A549 (cell line): ENCODE data around the gene MYPOP. TPM values are rescaled to one million over a fixed set of nuclear protein-coding genes. Genes with fewer than 3 reads are reported as not detected.

ENCODE experiments used
- BCL3 ChIP-seq: fragments of >200 bp; sonication (Bioruptor Twin); formaldehyde crosslinking; IDR thresholded peaks from 3 replicates; pipeline ENCODE4 v1.6.1; 2016
- CBX2 ChIP-seq: fragments of 200-600 bp; sonication (generic); IDR thresholded peaks from 2 replicates; pipeline ENCODE4 v1.6.1; 2016; ENCODE audit warnings: low read depth, mild to moderate bottlenecking, borderline replicate concordance
- CBX8 ChIP-seq: fragments of 200-600 bp; sonication (generic); IDR thresholded peaks from 2 replicates; pipeline ENCODE4 v1.6.1; 2016
- CEBPB ChIP-seq, 2 experiments: fragments of >200 bp in 1 of 2; sonication (Bioruptor Twin) in 1 of 2; formaldehyde crosslinking in 1 of 2; IDR thresholded peaks; 2 replicates each; pipeline ENCODE4 v1.6.1; 2012 to 2016
- E2F6 ChIP-seq: IDR thresholded peaks from 2 replicates; pipeline ENCODE4 v1.6.1; 2012; ENCODE audit warnings: low read depth, borderline replicate concordance
- EHF ChIP-seq: fragments of 250-450 bp; sonication (Bioruptor Pico); IDR thresholded peaks from 2 replicates; pipeline ENCODE4 v1.5.0; 2020; ENCODE audit warnings: mild to moderate bottlenecking
- FOSB ChIP-seq: fragments of 250-450 bp; sonication (Bioruptor Pico); IDR thresholded peaks from 2 replicates; pipeline ENCODE4 v1.5.0; 2020; ENCODE audit warnings: mild to moderate bottlenecking, moderate library complexity
- FOSL2 ChIP-seq, 2 experiments: fragments of 450-650 bp in 1 of 2; fragments of >200 bp in 1 of 2; sonication (Bioruptor Twin) in 1 of 2; formaldehyde crosslinking; IDR thresholded peaks; 2 replicates each; pipeline versions ENCODE4 v1.5.0 to v1.6.1; 2016 to 2020; ENCODE audit warnings: mild to moderate bottlenecking in 1 of 2, moderate library complexity in 1 of 2
- FOXS1 ChIP-seq: fragments of 250-450 bp; sonication (Bioruptor Pico); IDR thresholded peaks from 2 replicates; pipeline ENCODE4 v1.5.0; 2020; ENCODE audit warnings: mild to moderate bottlenecking, moderate library complexity
- GATA3 ChIP-seq: IDR thresholded peaks from 2 replicates; pipeline ENCODE4 v1.6.1; 2012; ENCODE audit warnings: borderline replicate concordance
- HDAC2 ChIP-seq: fragments of 200-600 bp; sonication (generic); IDR thresholded peaks from 2 replicates; pipeline ENCODE4 v1.6.1; 2016
- HES2 ChIP-seq: fragments of >200 bp; sonication (Bioruptor Twin); formaldehyde crosslinking; IDR thresholded peaks from 2 replicates; pipeline ENCODE4 v1.6.1; 2016
- HOXB13 ChIP-seq: fragments of 250-450 bp; sonication (Bioruptor Pico); IDR thresholded peaks from 2 replicates; pipeline ENCODE4 v1.5.0; 2020; ENCODE audit warnings: low read depth, mild to moderate bottlenecking, moderate library complexity
- JUNB ChIP-seq: fragments of >200 bp; sonication (Bioruptor Twin); formaldehyde crosslinking; IDR thresholded peaks from 2 replicates; pipeline ENCODE4 v1.6.1; 2016
- KDM1A ChIP-seq: fragments of 200-600 bp; sonication (generic); IDR thresholded peaks from 2 replicates; pipeline ENCODE4 v1.6.1; 2016; ENCODE audit warnings: low read depth, mild to moderate bottlenecking
- NFE2L2 ChIP-seq: fragments of 150-350 bp; conservative IDR thresholded peaks from 2 replicates; pipeline ENCODE4 v1.6.1; 2014; ENCODE audit warnings: low read length
- POLR2A ChIP-seq: IDR thresholded peaks from 2 replicates; pipeline ENCODE4 v1.6.1; 2012; ENCODE audit warnings: mild to moderate bottlenecking, low read length
- POLR2AphosphoS2 ChIP-seq: conservative IDR thresholded peaks from 2 replicates; pipeline ENCODE4 v1.6.1; 2012; ENCODE audit warnings: low read length, improper control_type of control experiment, inconsistent platforms
- RAD21 ChIP-seq, 2 experiments: fragments of >200 bp in 1 of 2; sonication (Bioruptor Twin) in 1 of 2; formaldehyde crosslinking in 1 of 2; IDR thresholded peaks in 1 of 2; conservative IDR thresholded peaks in 1 of 2; 2 replicates in 1 of 2; 3 replicates in 1 of 2; pipeline ENCODE4 v1.6.1; 2012 to 2018; ENCODE audit warnings: inconsistent platforms in 1 of 2
- RARB ChIP-seq: fragments of 250-450 bp; sonication (Bioruptor Pico); IDR thresholded peaks from 2 replicates; pipeline ENCODE4 v1.8.0; 2021; ENCODE audit warnings: mild to moderate bottlenecking, moderate library complexity
- RCOR1 ChIP-seq: fragments of 150-350 bp; IDR thresholded peaks from 2 replicates; pipeline ENCODE4 v1.6.1; 2014; ENCODE audit warnings: antibody characterized with exemption, low read length, low read depth
- REST ChIP-seq: fragments of 200-600 bp; sonication (generic); IDR thresholded peaks from 2 replicates; pipeline ENCODE4 v1.6.1; 2016; ENCODE audit warnings: antibody characterized with exemption, mild to moderate bottlenecking, moderate library complexity
- SMC3 ChIP-seq: fragments of >200 bp; sonication (Bioruptor Twin); formaldehyde crosslinking; IDR thresholded peaks from 3 replicates; pipeline ENCODE4 v1.6.1; 2018; ENCODE audit warnings: inconsistent platforms
- SREBF2 ChIP-seq: fragments of 450-650 bp; IDR thresholded peaks from 2 replicates; pipeline ENCODE4 v1.6.1; 2014; ENCODE audit warnings: mild to moderate bottlenecking, moderate library complexity
- ZNF302 ChIP-seq: fragments of 250-450 bp; sonication (Bioruptor Pico); IDR thresholded peaks from 2 replicates; pipeline ENCODE4 v1.9.0; 2021; ENCODE audit warnings: inconsistent platforms, mild to moderate bottlenecking, moderate library complexity
- polyA plus RNA-seq, 4 experiments: library from polyadenylated mRNA; depleted of rRNA in 3 of 4; stranded (reverse); fragments of >200 nt; fragmentation: RNase III in 1 of 4; extraction: RNeasy Plus Mini Kit Qiagen cat#74134 plus additional on column Dnase treatment in 1 of 4; gene quantifications; 2 replicates in 3 of 4; 3 replicates in 1 of 4; pipeline ENCODE4 v1.2.3, GENCODE V29; 2011 to 2017

Gene MYPOP
- polyA plus RNA-seq, 2 of the 4 experiments (the other 2 are of a cell fraction), result 2.1 to 10.5 TPM

GRCh38 chr19:45885556-45886426, 16.6 kb downstream of the MYPOP start, which contains the start of gene IRF2BP1 (continued):
- TF ChIP-seq FOXS1 (CRISPR knock-in tag), result no peak
- TF ChIP-seq RAD21 (conservative IDR thresholded peaks at IDR 0.05 in 1 of 2, IDR thresholded peaks at IDR 0.05 in 1 of 2), result no peak
- no peak for TF ChIP-seq FOSB
- peak; percentile 3; the same call in 1 of the 3 replicates for TF ChIP-seq SMC3
- no peak for TF ChIP-seq FOSL2 (IDR thresholded peaks at IDR 0.05)
- no peak for TF ChIP-seq FOSL2 (CRISPR knock-in tag; IDR thresholded peaks at IDR 0.05)
- no peak for TF ChIP-seq ZNF302 (CRISPR knock-in tag)
- no peak; the same call in 1 of the 2 replicates for TF ChIP-seq HOXB13 (CRISPR knock-in tag)
- TF ChIP-seq RCOR1, result peak; percentile 82; the same call in 1 of the 2 replicates
- peak; percentile 6; the same call in 1 of the 2 replicates for TF ChIP-seq GATA3
- peak; percentile 69; the same call in 1 of the 2 replicates for TF ChIP-seq E2F6
- TF ChIP-seq POLR2AphosphoS2, result no peak
- TF ChIP-seq CBX8, result no peak
- no peak for TF ChIP-seq JUNB
- peak; percentile 90 to 97 for TF ChIP-seq CEBPB (IDR thresholded peaks at IDR 0.05)
- TF ChIP-seq SREBF2, result no peak
- TF ChIP-seq BCL3, result peak; percentile 65; the same call in 1 of the 3 replicates
- no peak for TF ChIP-seq EHF (CRISPR knock-in tag)
- no peak for TF ChIP-seq RARB (CRISPR knock-in tag)
- TF ChIP-seq HDAC2, result no peak
- TF ChIP-seq CBX2, result no peak
- TF ChIP-seq NFE2L2, result no peak
- no peak for TF ChIP-seq HES2
- peak; percentile 52 for TF ChIP-seq POLR2A
- no peak for TF ChIP-seq REST
- no peak; the same call in 1 of the 2 replicates for TF ChIP-seq KDM1A
